ENCODE measurements around the gene FAM237A.

FAM237A gene

DNA sequence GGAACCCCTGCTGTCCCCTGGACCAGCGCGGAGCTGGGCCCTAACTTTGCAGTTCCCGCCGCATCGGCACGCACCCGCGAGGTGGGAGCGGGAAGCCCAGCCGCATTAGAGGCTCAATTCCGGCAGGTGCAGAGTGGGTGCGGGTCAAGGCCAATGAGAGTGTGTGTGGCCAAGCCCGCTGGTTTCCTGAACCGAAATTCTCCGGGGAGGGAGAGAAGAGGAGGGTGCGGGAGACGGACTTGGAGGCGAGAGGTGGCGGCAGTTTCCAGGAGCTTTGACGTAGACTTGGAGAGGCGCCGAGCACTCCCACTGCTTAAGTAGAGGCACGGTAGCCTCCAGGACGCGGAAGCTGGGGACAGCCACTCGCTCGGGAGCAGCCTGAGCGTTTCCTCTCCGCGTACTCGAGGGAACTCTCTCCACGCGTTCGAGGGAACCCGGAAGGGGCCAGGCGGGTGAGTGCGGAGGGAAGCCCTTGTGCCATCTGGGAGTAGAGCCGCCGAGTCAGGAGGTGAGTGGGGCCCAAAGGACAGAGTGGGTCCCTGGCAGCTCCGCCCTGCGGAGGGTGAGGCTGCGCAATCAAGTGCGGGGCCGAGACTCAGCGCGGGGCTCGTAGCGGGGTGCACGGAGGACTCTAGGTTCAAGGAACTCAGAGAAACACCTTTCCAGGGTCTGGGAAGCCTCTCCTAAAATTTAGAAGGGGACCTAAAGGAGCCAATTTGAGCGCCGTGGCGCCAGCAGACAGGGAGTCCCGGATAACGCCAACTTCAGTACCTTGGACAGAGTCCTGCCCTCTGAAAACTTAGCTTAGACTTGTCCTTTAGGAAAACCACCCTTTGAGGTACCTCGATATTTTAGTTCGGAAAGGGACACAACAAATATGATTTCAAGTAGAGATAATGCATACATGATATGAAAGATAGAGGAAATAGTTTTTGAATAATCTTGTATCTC lies at the start of gene FAM237A:
Gene FAM237A (plus strand): TSS at position 413 of the 951 bp plus-strand sequence. CDS start 1,750 bp downstream, outside the sequence.
- DNase-seq (ENCODE audit: low read depth) = no peak

DNA sequence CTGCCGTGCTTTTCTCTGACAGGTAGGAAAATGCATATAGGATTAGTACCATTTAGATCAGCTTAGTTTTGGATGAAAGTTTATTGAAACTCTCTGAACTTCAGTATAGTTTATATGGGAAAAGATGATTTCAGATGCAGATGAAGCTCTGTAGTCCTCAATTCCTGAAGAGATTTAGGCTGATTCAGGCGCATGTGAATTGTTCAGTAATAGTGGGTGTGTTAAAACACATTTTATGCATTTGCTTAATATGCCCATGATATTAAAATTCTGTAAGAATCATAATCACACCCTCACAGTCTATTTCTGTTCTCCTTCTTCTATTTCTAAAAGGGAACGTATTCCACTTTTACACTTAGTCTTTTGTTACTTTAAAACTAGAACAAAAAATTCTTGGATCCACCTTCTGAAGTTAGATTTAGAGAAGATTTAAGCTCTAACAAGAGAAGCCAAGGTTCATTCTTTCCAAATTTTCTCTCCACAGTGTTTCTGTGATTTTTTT lies 44.5 kb upstream of the FAM237A start:
- DNase-seq (ENCODE audit: low read depth) = no peak

DNA sequence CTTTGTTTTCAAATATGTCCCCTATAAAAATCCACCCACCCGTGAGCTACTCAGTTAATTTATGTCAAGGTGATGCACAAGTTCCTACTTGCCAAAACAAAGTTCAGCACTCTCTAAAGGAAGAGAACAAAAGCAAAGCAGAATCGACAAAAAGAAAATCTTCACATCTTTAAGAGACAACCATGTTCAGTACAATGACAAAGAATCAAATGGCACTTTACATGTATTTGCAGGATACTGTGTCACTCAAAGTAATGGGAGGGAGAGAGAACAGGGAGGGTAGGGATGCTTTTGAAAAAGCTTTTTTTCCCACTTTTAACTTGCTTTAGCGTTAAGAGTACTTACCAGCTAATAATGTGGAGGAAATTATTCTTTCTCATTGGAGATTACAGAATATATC lies 39.0 kb upstream of the FAM237A start:
- no peak for DNase-seq (ENCODE audit: low read depth)

DNA sequence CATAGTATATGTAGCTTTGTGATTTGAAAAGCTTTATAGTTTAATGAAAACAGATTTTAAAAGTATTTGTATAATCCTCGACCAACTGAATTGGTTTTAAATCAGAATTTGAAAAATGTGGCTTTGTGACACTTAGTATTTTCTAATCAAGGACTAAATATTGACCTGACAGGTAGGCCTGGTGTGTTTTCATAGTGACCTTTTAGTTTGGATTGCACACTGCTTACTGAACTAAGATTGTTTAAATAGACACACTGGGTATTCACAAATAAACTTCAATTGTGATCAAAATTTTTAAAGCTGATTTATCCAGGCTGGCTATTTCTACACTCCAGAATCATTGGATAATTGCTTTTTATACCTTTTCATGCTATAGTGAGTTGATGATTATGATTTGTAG lies 31.8 kb upstream of the FAM237A start:
- DNase-seq (ENCODE audit: low read depth) = no peak

DNA sequence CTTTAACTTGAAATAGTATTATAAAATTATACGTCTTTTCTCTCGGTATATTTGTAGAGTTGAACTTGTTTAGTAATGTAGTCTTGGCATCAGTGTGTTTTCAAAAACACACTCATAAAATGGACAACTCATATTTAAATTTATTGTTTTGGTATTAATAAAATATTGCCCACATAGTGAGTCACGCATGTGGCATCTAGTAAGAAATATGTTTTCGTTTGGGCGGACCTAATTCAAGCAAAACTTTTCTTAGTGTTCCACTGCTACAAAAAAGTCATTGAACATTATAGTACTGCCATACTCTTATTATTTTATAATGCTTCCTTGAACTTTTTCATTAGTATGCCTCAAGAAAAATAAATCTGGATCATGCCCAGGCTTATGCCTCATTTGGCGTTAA lies 31.1 kb upstream of the FAM237A start:
- DNase-seq (ENCODE audit: low read depth) = no peak

DNA sequence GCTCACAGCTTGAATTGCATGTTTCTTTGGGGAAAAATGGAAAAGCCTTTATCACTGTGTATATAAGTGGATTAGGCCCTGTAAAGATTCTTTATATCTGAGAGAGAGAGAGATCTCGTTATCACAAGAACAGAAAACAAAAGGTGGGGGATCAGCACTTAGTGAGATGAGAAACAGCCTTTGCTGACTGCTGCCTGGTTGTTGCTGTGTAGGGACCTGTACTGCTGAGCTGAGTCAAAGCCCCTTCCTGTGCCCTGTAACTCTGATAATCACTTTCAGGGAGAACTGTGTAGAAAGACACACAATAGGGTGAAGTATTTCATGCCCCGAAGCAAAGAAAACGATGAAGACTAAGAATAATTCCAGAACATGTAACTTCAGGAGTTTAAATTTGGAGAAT lies 30.6 kb upstream of the FAM237A start:
- no peak for DNase-seq (ENCODE audit: low read depth)

DNA sequence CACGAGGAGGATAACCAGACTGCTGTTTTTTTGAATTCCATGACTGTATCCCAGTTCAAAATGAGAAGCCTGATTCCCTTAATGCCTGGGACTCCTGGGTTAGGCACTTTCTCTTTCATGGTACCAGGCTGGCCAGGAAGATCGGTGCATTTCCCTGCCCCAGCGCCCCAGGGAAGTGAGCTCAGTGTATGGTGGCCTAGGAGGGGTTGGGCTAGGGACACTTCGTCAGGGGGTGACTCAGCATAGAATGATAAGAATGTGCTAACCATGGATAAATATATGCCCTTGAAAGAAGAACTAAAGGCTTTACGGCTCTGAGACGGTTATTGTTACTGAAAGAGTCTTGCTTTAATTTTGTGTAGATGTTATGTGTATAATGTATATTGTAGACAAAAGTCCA lies 27.5 kb upstream of the FAM237A start:
- no peak for DNase-seq (ENCODE audit: low read depth)

DNA sequence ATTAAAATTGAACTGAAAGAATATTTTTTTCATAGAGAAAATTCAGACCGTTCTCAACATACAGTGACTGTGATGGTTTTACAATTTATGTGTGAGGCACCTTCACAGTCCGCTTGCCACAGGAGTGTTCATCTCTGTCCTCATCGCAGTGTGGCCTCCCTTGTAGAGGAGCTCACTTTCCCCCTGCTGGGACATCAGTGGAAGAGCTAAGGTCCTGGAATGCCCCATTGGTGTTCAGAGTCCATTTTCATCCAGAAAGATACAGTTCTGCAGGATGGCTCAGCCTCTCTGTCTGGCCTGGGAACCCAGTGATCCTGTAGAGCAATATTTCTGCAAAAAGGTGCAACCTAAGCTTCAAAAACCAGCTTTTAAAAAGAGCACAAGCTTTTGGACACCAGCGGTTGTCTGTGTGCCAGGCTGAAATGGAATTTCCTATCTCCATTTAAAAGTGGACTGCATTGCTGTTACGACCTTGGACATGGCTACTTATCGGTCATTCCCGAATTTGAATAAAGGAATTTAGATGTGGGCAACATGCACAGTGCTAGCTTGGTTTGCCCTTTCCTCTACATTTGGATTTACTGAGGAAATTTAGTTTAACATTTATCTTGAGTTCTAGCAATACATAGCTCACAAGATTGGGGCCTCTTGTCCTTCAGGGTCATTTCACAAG lies 26.7 kb upstream of the FAM237A start:
- DNase-seq (ENCODE audit: low read depth) = no peak

DNA sequence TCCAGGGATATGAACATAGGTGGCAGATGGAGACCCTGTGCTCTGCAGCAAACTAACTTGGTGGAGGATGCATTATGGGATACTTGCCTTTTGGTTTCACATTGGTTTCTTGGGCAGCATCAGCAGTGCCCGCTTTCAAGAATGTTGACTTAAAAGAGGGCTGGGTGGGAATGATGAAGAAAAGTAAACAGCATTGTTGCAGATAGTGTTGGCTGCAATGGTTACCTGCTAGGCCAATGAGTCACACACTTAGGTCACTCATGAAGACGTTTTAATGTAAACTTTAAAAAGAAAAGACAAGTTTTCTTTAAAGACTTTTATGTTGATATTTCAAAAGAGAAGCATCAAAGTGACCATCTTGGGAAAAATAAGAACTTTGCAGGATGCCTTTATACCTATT lies 26.1 kb upstream of the FAM237A start:
- DNase-seq (ENCODE audit: low read depth) = no peak

DNA sequence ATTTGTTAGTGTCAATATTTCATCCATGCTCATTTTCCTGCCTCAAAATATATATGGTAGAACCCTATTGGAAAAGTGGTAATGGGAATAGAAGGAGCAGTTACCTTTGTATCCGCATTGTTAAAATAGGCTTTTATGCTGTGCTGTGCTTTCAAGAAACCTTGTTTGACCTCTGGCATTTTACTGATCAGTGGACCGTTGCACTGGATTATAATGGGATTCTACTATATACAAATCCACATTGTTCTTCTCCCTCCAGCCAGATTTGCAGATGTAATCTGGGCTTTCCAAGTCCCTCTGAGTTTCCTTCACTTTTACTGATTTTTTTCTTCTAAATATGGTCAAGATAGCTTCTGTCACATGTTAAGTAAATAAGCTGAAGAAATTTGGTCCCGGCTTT lies 23.3 kb upstream of the FAM237A start:
- no peak for DNase-seq (ENCODE audit: low read depth)

DNA sequence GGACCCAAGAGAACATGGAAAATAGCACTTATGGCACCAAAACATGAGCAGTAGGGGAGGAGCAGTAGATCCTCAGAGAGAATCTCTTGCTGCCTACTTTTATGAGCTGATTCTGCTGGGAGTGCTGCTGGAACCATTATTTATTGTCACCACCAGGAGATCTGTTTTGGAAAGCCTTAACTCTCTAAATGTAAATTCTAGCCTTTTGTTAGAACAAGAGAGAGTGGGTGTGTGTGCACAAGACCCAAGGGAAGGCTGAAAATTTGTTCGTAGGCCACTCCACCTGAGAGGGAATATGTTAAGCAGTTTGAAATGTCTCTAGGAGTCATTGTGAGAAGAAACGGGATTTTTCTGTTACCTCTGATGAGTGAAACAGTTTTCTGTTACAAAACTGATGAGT lies 16.2 kb upstream of the FAM237A start:
- DNase-seq (ENCODE audit: low read depth) = no peak

GRCh38 chr2:206627632-206628031 lies 14.7 kb upstream of the FAM237A start:
- no peak for DNase-seq (ENCODE audit: low read depth)

GRCh38 chr2:206631340-206631739 lies 10.9 kb upstream of the FAM237A start:
- no peak for DNase-seq (ENCODE audit: low read depth)

- no peak for DNase-seq (ENCODE audit: low read depth)
Measured at GRCh38 chr2:206635015-206635414, 7.3 kb upstream of the FAM237A start.

DNA sequence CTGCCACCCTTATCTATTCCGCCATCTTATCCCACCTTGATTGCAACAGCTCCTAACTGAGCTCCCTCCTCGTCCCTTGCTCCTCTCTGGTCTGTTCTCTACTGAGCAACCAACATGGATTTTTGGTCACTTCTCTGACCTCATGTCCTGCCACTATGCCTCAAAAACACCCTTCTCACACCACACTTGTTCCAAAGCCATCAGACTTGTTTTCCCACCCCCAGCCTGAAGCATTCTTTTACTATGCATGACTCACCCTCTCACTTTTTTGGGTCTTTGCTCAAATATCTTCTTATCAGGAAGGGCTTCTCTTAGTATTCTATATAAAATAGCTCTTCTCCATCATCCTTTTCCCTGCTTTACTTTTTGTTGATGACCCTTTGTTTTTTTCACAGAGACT lies 2.7 kb upstream of the FAM237A start:
- DNase-seq (ENCODE audit: low read depth) = no peak

DNA sequence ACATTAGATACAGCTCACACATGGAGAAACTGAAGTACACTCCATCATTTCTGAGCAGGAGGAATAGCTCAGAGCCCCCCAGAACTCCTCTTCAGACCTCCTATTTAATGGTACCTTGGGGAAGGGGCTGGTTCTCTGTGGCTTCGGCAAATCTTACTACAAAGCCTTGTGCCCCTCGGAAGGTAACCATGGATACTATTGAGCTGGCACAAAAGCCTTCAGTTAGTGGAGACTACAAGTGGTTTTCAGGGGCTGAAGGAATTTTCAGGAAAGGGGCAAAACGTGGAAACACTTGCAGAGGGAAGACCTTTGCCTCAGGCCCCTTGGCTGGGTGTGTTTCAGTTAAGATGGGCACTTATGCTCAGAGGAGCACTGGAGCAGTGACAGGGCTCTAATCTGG lies 1.1 kb upstream of the FAM237A start:
- no peak for DNase-seq (ENCODE audit: low read depth)

DNA sequence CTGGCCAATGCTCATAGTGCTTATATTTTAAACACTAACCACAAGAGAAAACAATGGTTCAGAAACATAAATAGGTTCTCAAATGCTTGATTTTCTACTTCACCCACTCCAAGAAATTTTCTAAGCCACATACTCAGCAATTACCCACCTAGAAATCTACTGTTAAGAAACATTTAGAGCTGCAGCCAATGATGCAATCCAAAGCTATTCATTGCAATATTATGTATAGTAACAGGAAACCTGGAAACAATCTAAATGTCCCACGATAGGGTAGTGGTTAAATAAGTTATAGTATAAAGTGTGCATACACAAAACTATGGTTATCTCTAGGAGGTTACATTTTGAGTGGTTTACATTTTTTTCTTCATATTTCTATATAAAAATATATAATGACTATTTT lies 5.7 kb downstream of the FAM237A start:
- no peak for DNase-seq (ENCODE audit: low read depth)

GRCh38 chr2:206657087-206657486 lies 14.8 kb downstream of the FAM237A start:
- no peak for DNase-seq (ENCODE audit: low read depth)

DNA sequence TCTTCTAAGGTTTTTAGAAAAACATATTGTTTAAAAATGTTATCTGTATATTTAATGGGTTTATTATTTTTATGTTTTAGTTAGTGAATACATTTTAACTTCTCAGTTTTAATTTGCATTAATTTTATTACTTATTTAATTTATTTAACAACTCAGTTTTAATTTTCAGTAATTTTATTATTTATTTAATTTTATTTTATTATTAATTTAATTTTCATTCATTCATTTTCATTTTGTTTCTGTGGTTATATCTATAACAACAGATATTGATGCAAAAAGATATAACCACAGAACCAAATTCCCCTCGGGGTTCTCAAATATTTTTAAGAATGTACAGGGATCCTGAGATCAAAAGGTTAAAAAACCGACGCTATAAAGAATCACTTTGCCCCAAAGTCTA lies 23.0 kb downstream of the FAM237A start:
- DNase-seq (ENCODE audit: low read depth) = no peak

- DNase-seq (ENCODE audit: low read depth) = no peak
Measured at GRCh38 chr2:206670531-206671319, 28.4 kb downstream of the FAM237A start.

- DNase-seq (ENCODE audit: low read depth) = no peak
Measured at GRCh38 chr2:206683546-206683945, 41.3 kb downstream of the FAM237A start.

GRCh38 chr2:206688453-206688852 lies 46.2 kb downstream of the FAM237A start:
- DNase-seq (ENCODE audit: low read depth) = no peak

All from T-helper 22 cell (primary cell).